ENCODE measurements around the gene ARRDC3.

GRCh38 chr5:91419571-91420537 lies 36.7 kb upstream of the ARRDC3 start:
- TF ChIP-seq ZZZ3 (IDR thresholded peaks at IDR 0.05): no peak
- no peak for TF ChIP-seq ZNF76 (CRISPR knock-in tag; IDR thresholded peaks at IDR 0.05; ENCODE audit: borderline replicate concordance)
